ENCODE measurements around the gene KCNC3. TPM values are rescaled to one million over a fixed set of nuclear protein-coding genes. Genes with fewer than 3 reads are reported as not detected.

KCNC3 gene
- total RNA-seq, 1 donor from 2014 or later = 0.48 TPM

- no peak for DNase-seq (ENCODE audit: low spot score)
These were observed 17.2 kb downstream of the KCNC3 start for GRCh38 chr19:50311723-50312635.

- DNase-seq (ENCODE audit: low spot score) = no peak
These were observed 18.3 kb downstream of the KCNC3 start for GRCh38 chr19:50310759-50311465.

- DNase-seq (ENCODE audit: low spot score) = no peak
These were observed 19.6 kb downstream of the KCNC3 start for GRCh38 chr19:50309396-50310125.

- no peak for DNase-seq (ENCODE audit: low spot score)
These were observed 20.2 kb downstream of the KCNC3 start for GRCh38 chr19:50308991-50309390.

GRCh38 chr19:50303558-50303957, 25.6 kb downstream of the KCNC3 start:
- DNase-seq (ENCODE audit: low spot score) = no peak

GRCh38 chr19:50301607-50301971, 27.6 kb downstream of the KCNC3 start:
- DNase-seq (ENCODE audit: low spot score) = no peak

GRCh38 chr19:50300814-50301606, 28.2 kb downstream of the KCNC3 start:
- DNase-seq (ENCODE audit: low spot score) = no peak

GRCh38 chr19:50300051-50300450, 29.1 kb downstream of the KCNC3 start:
- no peak for DNase-seq (ENCODE audit: low spot score)

- DNase-seq (ENCODE audit: low spot score) = no peak
These were observed 35.7 kb downstream of the KCNC3 start for GRCh38 chr19:50293263-50294004.

- no peak for DNase-seq (ENCODE audit: low spot score)
These were observed 36.9 kb downstream of the KCNC3 start for GRCh38 chr19:50292216-50292827.

- no peak for DNase-seq (ENCODE audit: low spot score)
These were observed 38.4 kb downstream of the KCNC3 start for GRCh38 chr19:50290775-50291174.

- no peak for DNase-seq (ENCODE audit: low spot score)
These were observed 39.2 kb downstream of the KCNC3 start for GRCh38 chr19:50290011-50290410.

- DNase-seq (ENCODE audit: low spot score) = no peak
These were observed 40.2 kb downstream of the KCNC3 start for GRCh38 chr19:50288954-50289353.

GRCh38 chr19:50287331-50287730, 41.8 kb downstream of the KCNC3 start:
- DNase-seq (ENCODE audit: low spot score) = no peak

- no peak for DNase-seq (ENCODE audit: low spot score)
These were observed 42.7 kb downstream of the KCNC3 start for GRCh38 chr19:50286443-50286842.

- no peak for DNase-seq (ENCODE audit: low spot score)
These were observed 43.3 kb downstream of the KCNC3 start for GRCh38 chr19:50285833-50286232.

- no peak for DNase-seq (ENCODE audit: low spot score)
These were observed 47.7 kb downstream of the KCNC3 start for GRCh38 chr19:50281491-50281890.

GRCh38 chr19:50280983-50281382, 48.2 kb downstream of the KCNC3 start:
- DNase-seq (ENCODE audit: low spot score) = no peak

GRCh38 chr19:50280074-50280473, 49.1 kb downstream of the KCNC3 start:
- DNase-seq (ENCODE audit: low spot score) = no peak

GRCh38 chr19:50277966-50278580, 51.1 kb downstream of the KCNC3 start:
- DNase-seq (ENCODE audit: low spot score) = no peak
